SK-N-SH (cell line): ENCODE results near the gene C8B. TPM values are rescaled to one million over a fixed set of nuclear protein-coding genes. Genes with fewer than 3 reads are reported as not detected.

ENCODE experiments used
- CTCF ChIA-PET: fragments of 300-600, 350-600 bp; formaldehyde crosslinking; extraction: SDS; loops from one replicate; lab custom pipeline; 2021; lab: Yijun Ruan, JAX
- POLR2A ChIA-PET: fragments of 350-600 bp; sonication (Branson Sonifier 250); formaldehyde crosslinking; extraction: SDS; loops from one replicate; lab custom pipeline; 2020; ENCODE audit warnings: antibody characterized with exemption, inconsistent platforms; lab: Yijun Ruan, JAX
- DNase-seq: peaks from one replicate; pipeline ENCODE4 v3.0.0; 2012
- H2AFZ ChIP-seq: fragments of 200-600 bp; sonication (generic); 2 replicates; pipeline ENCODE4 v1.8.1; 2016; ENCODE audit warnings: antibody characterized with exemption, mild to moderate bottlenecking, low read depth
- H3F3A ChIP-seq: fragments of 200-600 bp; sonication (generic); replicated peaks from 2 replicates; pipeline ENCODE3; 2016; ENCODE audit warnings: antibody characterized with exemption, mild to moderate bottlenecking; ENCODE audit not compliant: insufficient read depth
- H3K27ac ChIP-seq, 2 experiments: fragments of 200-500 bp in 1 of 2; fragments of 200-600 bp in 1 of 2; sonication (Bioruptor generic) in 1 of 2; sonication (generic), shearing (Covaris generic) in 1 of 2; 2 replicates each; pipeline versions ENCODE4 v1.5.1 to v1.6.1; 2014 to 2016; ENCODE audit warnings: low read depth in 2 of 2, inconsistent platforms in 1 of 2, low read length in 1 of 2, mild to moderate bottlenecking in 1 of 2, mixed read lengths in 1 of 2
- H3K27me3 ChIP-seq: fragments of 200-600 bp; sonication (generic), shearing (Covaris generic); 2 replicates; pipeline ENCODE4 v1.6.1; 2016; ENCODE audit warnings: mixed run types; ENCODE audit not compliant: insufficient read depth
- H3K36me3 ChIP-seq, 2 experiments: fragments of 200-500 bp in 1 of 2; fragments of 200-600 bp in 1 of 2; sonication (Bioruptor generic) in 1 of 2; sonication (generic) in 1 of 2; replicated peaks in 1 of 2; 2 replicates each; pipeline versions ENCODE3 to v1.5.1; 2014 to 2016; ENCODE audit warnings: low read length in 1 of 2, mild to moderate bottlenecking in 1 of 2; ENCODE audit not compliant: insufficient read depth in 2 of 2, control insufficient read depth in 1 of 2
- H3K4me1 ChIP-seq, 2 experiments: fragments of 200-500 bp in 1 of 2; fragments of 200-600 bp in 1 of 2; sonication (Bioruptor generic) in 1 of 2; sonication (generic), shearing (Covaris generic) in 1 of 2; 2 replicates each; pipeline versions ENCODE4 v1.5.1 to v1.6.1; 2014 to 2016; ENCODE audit warnings: low read depth in 1 of 2, low read length in 1 of 2, mixed run types in 1 of 2; ENCODE audit not compliant: insufficient read depth in 2 of 2, control insufficient read depth in 1 of 2
- H3K4me2 ChIP-seq: fragments of 200-600 bp; sonication (generic), shearing (Covaris generic); 2 replicates; pipeline ENCODE4 v1.6.1; 2017; ENCODE audit warnings: mixed run types
- H3K4me3 ChIP-seq, 2 experiments: fragments of 200-500 bp in 1 of 2; fragments of 200-600 bp in 1 of 2; sonication (Bioruptor generic) in 1 of 2; sonication (generic), shearing (Covaris generic) in 1 of 2; 2 replicates each; pipeline versions ENCODE4 v1.5.1 to v1.8.1; 2014 to 2016; ENCODE audit warnings: low read depth in 2 of 2, inconsistent platforms in 1 of 2, low read length in 1 of 2, mild to moderate bottlenecking in 1 of 2, mixed read lengths in 1 of 2, moderate library complexity in 1 of 2
- H3K79me2 ChIP-seq: fragments of 200-600 bp; sonication (generic); 2 replicates; pipeline ENCODE4 v1.8.1; 2017; ENCODE audit warnings: mild to moderate bottlenecking; ENCODE audit not compliant: insufficient read depth
- H3K9ac ChIP-seq: fragments of 200-600 bp; sonication (generic); 2 replicates; pipeline ENCODE4 v1.6.1; 2017; ENCODE audit warnings: mixed run types
- H3K9me2 ChIP-seq: fragments of 200-600 bp; sonication (generic); 2 replicates; pipeline ENCODE4 v1.6.1; 2017; ENCODE audit warnings: mixed run types
- H3K9me3 ChIP-seq: fragments of 200-600 bp; sonication (generic); 2 replicates; pipeline ENCODE4 v1.6.1; 2017; ENCODE audit warnings: mixed run types, mild to moderate bottlenecking, moderate library complexity
- H4K20me1 ChIP-seq: fragments of 200-600 bp; sonication (generic); 2 replicates; pipeline ENCODE4 v1.6.1; 2017; ENCODE audit warnings: mild to moderate bottlenecking, mixed run types; ENCODE audit not compliant: insufficient read depth
- FOXJ3 ChIP-seq: sonication (generic); formaldehyde crosslinking; IDR thresholded peaks from 2 replicates; pipeline ENCODE4 v1.5.1; 2020; ENCODE audit warnings: mild to moderate bottlenecking, missing genetic modification reagents
- GATA2 ChIP-seq: sonication (generic); formaldehyde crosslinking; IDR thresholded peaks from 2 replicates; pipeline ENCODE4 v1.5.0; 2020; ENCODE audit warnings: mild to moderate bottlenecking, missing genetic modification reagents
- JUND ChIP-seq: IDR thresholded peaks from 2 replicates; pipeline ENCODE4 v1.4.0; 2012
- MEF2A ChIP-seq: IDR thresholded peaks from 2 replicates; pipeline ENCODE4 v1.4.0; 2012; ENCODE audit warnings: low read depth, borderline replicate concordance
- MXI1 ChIP-seq: IDR thresholded peaks from 2 replicates; pipeline ENCODE4 v1.6.1; 2012; ENCODE audit warnings: mild to moderate bottlenecking, low read depth, low read length, improper control_type of control experiment
- NFIC ChIP-seq: IDR thresholded peaks from 2 replicates; pipeline ENCODE4 v1.4.0; 2012; ENCODE audit warnings: borderline replicate concordance
- NRF1 ChIP-seq: IDR thresholded peaks from 2 replicates; pipeline ENCODE4 v1.6.1; 2012; ENCODE audit warnings: low read depth, mild to moderate bottlenecking, low read length
- RAD21 ChIP-seq: IDR thresholded peaks from 2 replicates; pipeline ENCODE4 v1.6.1; 2012; ENCODE audit warnings: mild to moderate bottlenecking, low read length
- RFX5 ChIP-seq: IDR thresholded peaks from 2 replicates; pipeline ENCODE4 v1.6.1; 2012; ENCODE audit warnings: mild to moderate bottlenecking, improper control_type of control experiment, low read length
- RXRA ChIP-seq: IDR thresholded peaks from 2 replicates; pipeline ENCODE4 v1.4.0; 2012; ENCODE audit warnings: low read depth, mild to moderate bottlenecking, borderline replicate concordance
- TAF1 ChIP-seq: IDR thresholded peaks from 2 replicates; pipeline ENCODE4 v1.6.1; 2012; ENCODE audit warnings: low read depth, mild to moderate bottlenecking, low read length, moderate library complexity, borderline replicate concordance
- TEAD4 ChIP-seq: IDR thresholded peaks from 2 replicates; pipeline ENCODE4 v1.4.0; 2012; ENCODE audit warnings: mild to moderate bottlenecking, borderline replicate concordance; ENCODE audit not compliant: insufficient read depth
- YY1 ChIP-seq: IDR thresholded peaks from 2 replicates; pipeline ENCODE4 v1.4.0; 2012; ENCODE audit warnings: low read depth, mild to moderate bottlenecking
- WGBS: methylation state at CpG from one replicate; pipeline ENCODE4 v1.1.6; 2017; ENCODE audit warnings: low lambda C conversion rate; 5-methylcytosine and 5-hydroxymethylcytosine counted together
- polyA plus RNA-seq, 3 experiments: library from polyadenylated mRNA; depleted of rRNA; stranded (reverse); fragments of >200 nt; gene quantifications; 2 replicates each; pipeline ENCODE4 v1.2.3, GENCODE V29; 2012
- TF ChIP-seq, protein P1 (sequence below): fragments of 200-600 bp; sonication (generic); IDR thresholded peaks from 2 replicates; pipeline ENCODE4 v1.6.1; 2017; ENCODE audit warnings: antibody characterized with exemption, mild to moderate bottlenecking, moderate library complexity
- TF ChIP-seq, protein P2 (sequence below): IDR thresholded peaks from 2 replicates; pipeline ENCODE4 v1.4.0; 2012; ENCODE audit warnings: low read depth, borderline replicate concordance
- TF ChIP-seq, protein P3 (sequence below): fragments of 150-350 bp; IDR thresholded peaks from 2 replicates; pipeline ENCODE4 v1.6.1; 2017; ENCODE audit warnings: antibody characterized with exemption, low read length, low read depth, borderline replicate concordance
- TF ChIP-seq, protein P4 (sequence below): IDR thresholded peaks from 2 replicates; pipeline ENCODE4; 2012
- TF ChIP-seq, protein P5 (sequence below): IDR thresholded peaks from 2 replicates; pipeline ENCODE4 v1.4.0; 2012; ENCODE audit warnings: low read depth, borderline replicate concordance
- TF ChIP-seq, protein P6 (sequence below): IDR thresholded peaks from 2 replicates; pipeline ENCODE4 v1.4.0; 2012; ENCODE audit warnings: low read depth

Gene C8B
- polyA plus RNA-seq, 1 of the 3 experiments (the other 2 are of a cell fraction): not detected

DNA sequence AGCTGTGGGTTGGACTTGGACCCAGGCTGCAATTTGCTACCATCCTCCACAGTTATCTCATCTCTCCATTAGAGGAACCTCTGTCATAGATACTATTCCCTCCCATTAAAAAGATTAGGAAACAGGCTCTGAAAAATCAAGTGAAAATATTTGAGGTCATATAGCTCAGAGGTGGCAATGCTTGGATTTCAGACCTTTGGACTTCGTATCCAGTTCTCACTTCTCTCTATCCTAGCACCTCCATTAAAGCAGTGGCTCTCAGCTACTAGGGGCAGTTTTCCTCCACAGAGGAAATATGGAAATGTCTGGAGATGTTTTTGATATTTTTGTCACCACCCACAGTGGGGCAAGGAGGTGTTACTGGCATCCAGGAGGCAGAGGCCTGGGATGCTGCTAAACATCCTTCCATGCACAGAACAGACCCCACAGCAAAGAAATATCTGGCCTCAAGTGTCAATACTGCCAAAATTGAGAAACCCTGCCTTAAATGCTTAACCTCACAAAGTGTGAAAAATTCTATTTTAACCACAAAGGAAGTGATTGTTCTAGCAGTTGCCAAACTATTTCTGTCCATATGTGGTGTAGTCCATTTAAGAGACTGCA is 57.1 kb downstream of the C8B start:
- no peak overlapping the region for H2AFZ ChIP-seq
- H3K9me3 ChIP-seq: no peaks in the 10 kb centered on the region
- 71% methylated on average over 1 of the region's 1 CpG for WGBS
- H3K79me2 ChIP-seq: no peaks in the 10 kb centered on the region
- H3K27ac ChIP-seq: no peak overlapping the region
- H3K9me2 ChIP-seq: no peaks in the 10 kb centered on the region
- H3K9ac ChIP-seq: no peak overlapping the region
- CTCF ChIA-PET: interaction anchor here (0.6 kb wide), 1 partner anchor 1941 kb away, joined by 3 read pairs; no protein-coding TSS in a partner anchor
- H3K4me3 ChIP-seq: no peak overlapping the region
- no peaks in the 10 kb centered on the region for H3K27me3 ChIP-seq
- POLR2A ChIA-PET: no interaction called here
- no peaks in the 10 kb centered on the region for H3F3A ChIP-seq
- no peak for TF ChIP-seq RFX5
- no peak for TF ChIP-seq MEF2A
- TF ChIP-seq, protein P1, sequence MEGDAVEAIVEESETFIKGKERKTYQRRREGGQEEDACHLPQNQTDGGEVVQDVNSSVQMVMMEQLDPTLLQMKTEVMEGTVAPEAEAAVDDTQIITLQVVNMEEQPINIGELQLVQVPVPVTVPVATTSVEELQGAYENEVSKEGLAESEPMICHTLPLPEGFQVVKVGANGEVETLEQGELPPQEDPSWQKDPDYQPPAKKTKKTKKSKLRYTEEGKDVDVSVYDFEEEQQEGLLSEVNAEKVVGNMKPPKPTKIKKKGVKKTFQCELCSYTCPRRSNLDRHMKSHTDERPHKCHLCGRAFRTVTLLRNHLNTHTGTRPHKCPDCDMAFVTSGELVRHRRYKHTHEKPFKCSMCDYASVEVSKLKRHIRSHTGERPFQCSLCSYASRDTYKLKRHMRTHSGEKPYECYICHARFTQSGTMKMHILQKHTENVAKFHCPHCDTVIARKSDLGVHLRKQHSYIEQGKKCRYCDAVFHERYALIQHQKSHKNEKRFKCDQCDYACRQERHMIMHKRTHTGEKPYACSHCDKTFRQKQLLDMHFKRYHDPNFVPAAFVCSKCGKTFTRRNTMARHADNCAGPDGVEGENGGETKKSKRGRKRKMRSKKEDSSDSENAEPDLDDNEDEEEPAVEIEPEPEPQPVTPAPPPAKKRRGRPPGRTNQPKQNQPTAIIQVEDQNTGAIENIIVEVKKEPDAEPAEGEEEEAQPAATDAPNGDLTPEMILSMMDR: no peak
- TF ChIP-seq NRF1: no peak
- TF ChIP-seq, protein P2, sequence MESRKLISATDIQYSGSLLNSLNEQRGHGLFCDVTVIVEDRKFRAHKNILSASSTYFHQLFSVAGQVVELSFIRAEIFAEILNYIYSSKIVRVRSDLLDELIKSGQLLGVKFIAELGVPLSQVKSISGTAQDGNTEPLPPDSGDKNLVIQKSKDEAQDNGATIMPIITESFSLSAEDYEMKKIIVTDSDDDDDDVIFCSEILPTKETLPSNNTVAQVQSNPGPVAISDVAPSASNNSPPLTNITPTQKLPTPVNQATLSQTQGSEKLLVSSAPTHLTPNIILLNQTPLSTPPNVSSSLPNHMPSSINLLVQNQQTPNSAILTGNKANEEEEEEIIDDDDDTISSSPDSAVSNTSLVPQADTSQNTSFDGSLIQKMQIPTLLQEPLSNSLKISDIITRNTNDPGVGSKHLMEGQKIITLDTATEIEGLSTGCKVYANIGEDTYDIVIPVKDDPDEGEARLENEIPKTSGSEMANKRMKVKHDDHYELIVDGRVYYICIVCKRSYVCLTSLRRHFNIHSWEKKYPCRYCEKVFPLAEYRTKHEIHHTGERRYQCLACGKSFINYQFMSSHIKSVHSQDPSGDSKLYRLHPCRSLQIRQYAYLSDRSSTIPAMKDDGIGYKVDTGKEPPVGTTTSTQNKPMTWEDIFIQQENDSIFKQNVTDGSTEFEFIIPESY: no peak
- TF ChIP-seq TAF1: no peak
- no peak for TF ChIP-seq JUND
- TF ChIP-seq RXRA: no peak
- TF ChIP-seq, protein P3, sequence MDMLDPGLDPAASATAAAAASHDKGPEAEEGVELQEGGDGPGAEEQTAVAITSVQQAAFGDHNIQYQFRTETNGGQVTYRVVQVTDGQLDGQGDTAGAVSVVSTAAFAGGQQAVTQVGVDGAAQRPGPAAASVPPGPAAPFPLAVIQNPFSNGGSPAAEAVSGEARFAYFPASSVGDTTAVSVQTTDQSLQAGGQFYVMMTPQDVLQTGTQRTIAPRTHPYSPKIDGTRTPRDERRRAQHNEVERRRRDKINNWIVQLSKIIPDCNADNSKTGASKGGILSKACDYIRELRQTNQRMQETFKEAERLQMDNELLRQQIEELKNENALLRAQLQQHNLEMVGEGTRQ: no peak
- no peak for TF ChIP-seq NFIC
- no peak for TF ChIP-seq GATA2 (CRISPR knock-in tag)
- TF ChIP-seq RAD21: no peak
- no peak for TF ChIP-seq YY1
- TF ChIP-seq, protein P4, sequence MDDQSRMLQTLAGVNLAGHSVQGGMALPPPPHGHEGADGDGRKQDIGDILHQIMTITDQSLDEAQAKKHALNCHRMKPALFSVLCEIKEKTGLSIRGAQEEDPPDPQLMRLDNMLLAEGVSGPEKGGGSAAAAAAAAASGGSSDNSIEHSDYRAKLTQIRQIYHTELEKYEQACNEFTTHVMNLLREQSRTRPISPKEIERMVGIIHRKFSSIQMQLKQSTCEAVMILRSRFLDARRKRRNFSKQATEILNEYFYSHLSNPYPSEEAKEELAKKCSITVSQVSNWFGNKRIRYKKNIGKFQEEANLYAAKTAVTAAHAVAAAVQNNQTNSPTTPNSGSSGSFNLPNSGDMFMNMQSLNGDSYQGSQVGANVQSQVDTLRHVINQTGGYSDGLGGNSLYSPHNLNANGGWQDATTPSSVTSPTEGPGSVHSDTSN: no peak
- no peak for TF ChIP-seq MXI1
- TF ChIP-seq, protein P5, sequence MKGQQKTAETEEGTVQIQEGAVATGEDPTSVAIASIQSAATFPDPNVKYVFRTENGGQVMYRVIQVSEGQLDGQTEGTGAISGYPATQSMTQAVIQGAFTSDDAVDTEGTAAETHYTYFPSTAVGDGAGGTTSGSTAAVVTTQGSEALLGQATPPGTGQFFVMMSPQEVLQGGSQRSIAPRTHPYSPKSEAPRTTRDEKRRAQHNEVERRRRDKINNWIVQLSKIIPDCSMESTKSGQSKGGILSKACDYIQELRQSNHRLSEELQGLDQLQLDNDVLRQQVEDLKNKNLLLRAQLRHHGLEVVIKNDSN: no peak
- no peak for TF ChIP-seq TEAD4
- no peak for TF ChIP-seq FOXJ3 (CRISPR knock-in tag)
- TF ChIP-seq, protein P6, sequence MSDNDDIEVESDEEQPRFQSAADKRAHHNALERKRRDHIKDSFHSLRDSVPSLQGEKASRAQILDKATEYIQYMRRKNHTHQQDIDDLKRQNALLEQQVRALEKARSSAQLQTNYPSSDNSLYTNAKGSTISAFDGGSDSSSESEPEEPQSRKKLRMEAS: no peak
- H3K36me3 ChIP-seq: no peaks in the 10 kb centered on the region
- DNase-seq: no peak
- no peaks in the 10 kb centered on the region for H4K20me1 ChIP-seq
- H3K4me1 ChIP-seq: no peaks in the 10 kb centered on the region; a peak in 1 of 4 replicates
- no peak overlapping the region for H3K4me2 ChIP-seq
